ENCODE results near the gene CHD6.

The CHD6 gene

GRCh38 chr20:41418739-41419293 is 199.4 kb downstream of the CHD6 start:
- DNase-seq = no peak

GRCh38 chr20:41418031-41418430 is 200.1 kb downstream of the CHD6 start:
- DNase-seq = no peak

- no peak for DNase-seq
These were observed 203.0 kb downstream of the CHD6 start for GRCh38 chr20:41415191-41415590.

- DNase-seq = no peak
These were observed 205.0 kb downstream of the CHD6 start for GRCh38 chr20:41413169-41413568.

GRCh38 chr20:41412324-41413120 is 205.7 kb downstream of the CHD6 start:
- DNase-seq = no peak

- DNase-seq = peak; percentile 40
These were observed 206.8 kb downstream of the CHD6 start for GRCh38 chr20:41411391-41411847.

GRCh38 chr20:41408986-41409385 is 209.2 kb downstream of the CHD6 start:
- DNase-seq = peak; percentile 92

GRCh38 chr20:41408156-41408794 is 209.9 kb downstream of the CHD6 start:
- no peak for DNase-seq

- no peak for DNase-seq
These were observed 210.6 kb downstream of the CHD6 start for GRCh38 chr20:41407607-41408006.

GRCh38 chr20:41406896-41407444 is 211.2 kb downstream of the CHD6 start:
- DNase-seq = no peak

- DNase-seq = no peak
These were observed 211.8 kb downstream of the CHD6 start for GRCh38 chr20:41406353-41406752.

GRCh38 chr20:41405436-41405835 is 212.7 kb downstream of the CHD6 start:
- no peak for DNase-seq

GRCh38 chr20:41403604-41404003 is 214.6 kb downstream of the CHD6 start:
- no peak for DNase-seq

GRCh38 chr20:41398408-41398807 is 219.8 kb downstream of the CHD6 start:
- no peak for DNase-seq

- peak; percentile 33 for DNase-seq
These were observed 222.2 kb downstream of the CHD6 start for GRCh38 chr20:41395667-41396664.

- no peak for DNase-seq
These were observed 223.1 kb downstream of the CHD6 start for GRCh38 chr20:41394931-41395666.

- no peak for DNase-seq
These were observed 224.1 kb downstream of the CHD6 start for GRCh38 chr20:41394081-41394480.

GRCh38 chr20:41393705-41394066 is 224.5 kb downstream of the CHD6 start:
- DNase-seq = peak; percentile 16

GRCh38 chr20:41392871-41393704 is 225.1 kb downstream of the CHD6 start:
- DNase-seq = no peak

GRCh38 chr20:41392295-41392694 is 225.9 kb downstream of the CHD6 start:
- no peak for DNase-seq

- no peak for DNase-seq
These were observed 226.6 kb downstream of the CHD6 start for GRCh38 chr20:41391587-41392001.

Data from NCI-H1105 treated with DMSO at 0.1 percent for 48 hours (cell line).